ENCODE measurements around the gene RBSN.

DNA sequence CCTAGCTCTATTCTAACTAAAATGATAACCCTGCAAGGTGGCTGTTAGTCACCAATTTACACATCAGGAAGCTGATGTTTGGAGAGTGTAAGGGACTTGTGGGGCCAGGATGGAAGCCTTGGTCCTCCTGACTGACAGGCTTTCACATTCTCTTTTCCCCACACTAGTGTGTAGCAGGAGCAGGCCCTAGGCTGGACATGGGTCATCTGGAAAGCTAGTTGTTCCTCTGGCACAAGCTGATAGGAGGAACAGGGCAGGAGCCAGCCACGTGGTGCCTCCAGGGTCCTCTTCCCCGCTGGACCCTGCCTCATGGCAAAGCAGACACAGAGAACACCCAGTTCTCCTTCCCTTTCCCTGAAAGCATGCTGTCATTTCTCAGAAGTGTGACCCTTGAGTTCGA, 18.1 kb upstream of the RBSN start:
- TF ChIP-seq EZH2 (IDR thresholded peaks at IDR 0.05): no peak
- TF ChIP-seq POLR2AphosphoS5 (IDR thresholded peaks at IDR 0.05; ENCODE audit: borderline replicate concordance, low read depth, low read length): no peak

All from SK-N-MC (cell line).